ENCODE measurements around the gene NAT16.
A peak's percentile ranks its signal among the peaks of the same experiment; 100 is the strongest.
"Not testable (repeated sequence)": the region's sequence is repeated elsewhere in the genome, so short reads cannot be mapped to it uniquely, and the experiment has no call there.

NAT16 gene

DNA sequence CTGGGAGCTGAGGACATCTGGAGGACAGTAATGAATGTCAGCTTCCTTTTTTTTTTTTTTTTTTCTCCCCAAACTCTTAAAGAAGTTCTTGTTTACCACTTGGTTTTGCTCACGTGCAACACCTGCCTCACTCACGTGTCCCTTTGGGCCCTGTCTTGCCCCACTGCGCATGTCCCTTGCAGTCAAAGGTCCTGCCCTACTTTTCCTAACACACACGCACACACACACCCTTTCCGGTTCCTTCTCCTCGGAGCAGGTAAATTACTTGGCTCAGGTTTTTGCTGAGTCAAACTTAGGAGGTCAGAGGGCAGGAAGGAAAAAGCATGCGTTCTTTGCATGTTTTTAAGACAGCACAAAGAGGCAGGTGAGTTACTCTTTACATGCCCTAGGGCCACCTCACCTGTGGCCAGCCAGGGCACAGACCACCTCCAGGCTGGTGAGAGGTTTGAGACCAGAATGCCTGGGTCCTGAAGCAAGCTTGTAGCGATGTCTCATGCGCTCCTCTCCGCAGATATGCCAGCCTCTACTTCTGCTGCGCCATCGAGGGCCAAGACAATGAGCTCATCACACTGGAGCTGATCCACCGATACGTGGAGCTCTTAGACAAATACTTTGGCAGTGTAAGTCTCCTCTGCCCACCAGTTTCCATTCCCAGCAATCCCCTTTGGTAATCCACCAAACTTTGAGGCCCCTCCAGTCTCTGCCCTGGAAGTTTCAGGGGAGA is 23.1 kb downstream of the NAT16 start:
- DNase-seq, result no peak

GRCh38 chr7:101156277-101156676 is 23.8 kb downstream of the NAT16 start:
- no peak for DNase-seq

DNA sequence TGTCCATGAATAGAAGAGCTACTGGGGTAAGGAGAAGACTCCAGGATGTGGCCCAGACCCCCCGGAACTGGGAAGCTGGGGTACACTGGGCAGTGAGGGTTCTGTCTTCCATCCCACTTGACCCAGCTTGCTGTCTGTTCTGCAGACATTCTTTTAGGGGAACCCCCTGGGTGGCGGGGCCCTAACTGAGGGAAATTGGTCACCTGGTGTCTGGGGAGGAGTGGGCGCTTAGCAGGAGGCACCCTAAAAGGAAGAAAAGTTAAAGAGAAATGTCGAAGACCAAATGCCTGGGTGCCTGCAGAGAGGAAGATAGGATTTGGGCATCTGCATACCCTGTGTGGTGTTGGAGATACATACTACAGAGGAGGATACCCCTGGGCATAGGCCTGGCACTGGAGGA is 24.8 kb downstream of the NAT16 start:
- DNase-seq, result no peak

- no peak for DNase-seq
These were observed 25.4 kb downstream of the NAT16 start for GRCh38 chr7:101154693-101155102.

DNA sequence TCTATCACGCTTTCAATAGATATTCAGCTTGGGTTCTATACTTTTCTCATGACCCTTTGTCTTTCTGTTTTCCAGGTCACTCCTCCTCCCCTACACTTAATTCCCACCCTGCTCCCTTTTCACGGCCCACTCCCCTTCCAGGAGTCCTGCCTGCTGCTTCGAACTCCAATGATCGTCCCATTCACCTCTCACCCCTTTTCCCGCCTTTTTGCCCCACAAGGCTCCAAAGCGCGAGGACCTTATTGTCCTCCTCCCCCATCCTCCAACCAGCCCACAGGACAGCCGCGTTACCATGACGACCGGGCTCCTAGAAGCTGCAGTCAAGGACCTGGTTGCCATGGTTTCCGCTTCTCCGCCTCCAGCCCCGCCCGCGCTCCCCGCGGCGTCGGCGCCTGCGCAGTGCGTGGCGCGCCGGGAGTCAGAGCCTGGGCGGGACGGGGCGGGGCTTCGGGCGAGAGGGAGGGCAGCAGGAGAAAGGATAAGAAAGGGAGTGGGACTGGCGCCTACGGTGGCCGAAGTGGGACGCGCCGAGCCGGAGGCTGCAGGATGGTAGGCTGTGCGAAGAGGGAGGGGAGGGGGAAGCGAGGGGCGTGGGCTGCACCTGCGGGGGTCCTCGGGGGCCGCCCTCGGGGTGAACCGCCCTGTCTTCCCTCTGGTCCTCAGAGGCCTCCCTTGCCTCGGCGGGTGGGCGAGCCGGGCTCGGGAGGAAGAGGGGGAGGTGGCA is 26.0 kb downstream of the NAT16 start, which contains the start of gene AP1S1:
AP1S1 (plus strand) TSS at position 508 of the 724 bp plus-strand sequence; CDS start at position 547, 39 bp downstream.
- DNase-seq, result peak; percentile 86

DNA sequence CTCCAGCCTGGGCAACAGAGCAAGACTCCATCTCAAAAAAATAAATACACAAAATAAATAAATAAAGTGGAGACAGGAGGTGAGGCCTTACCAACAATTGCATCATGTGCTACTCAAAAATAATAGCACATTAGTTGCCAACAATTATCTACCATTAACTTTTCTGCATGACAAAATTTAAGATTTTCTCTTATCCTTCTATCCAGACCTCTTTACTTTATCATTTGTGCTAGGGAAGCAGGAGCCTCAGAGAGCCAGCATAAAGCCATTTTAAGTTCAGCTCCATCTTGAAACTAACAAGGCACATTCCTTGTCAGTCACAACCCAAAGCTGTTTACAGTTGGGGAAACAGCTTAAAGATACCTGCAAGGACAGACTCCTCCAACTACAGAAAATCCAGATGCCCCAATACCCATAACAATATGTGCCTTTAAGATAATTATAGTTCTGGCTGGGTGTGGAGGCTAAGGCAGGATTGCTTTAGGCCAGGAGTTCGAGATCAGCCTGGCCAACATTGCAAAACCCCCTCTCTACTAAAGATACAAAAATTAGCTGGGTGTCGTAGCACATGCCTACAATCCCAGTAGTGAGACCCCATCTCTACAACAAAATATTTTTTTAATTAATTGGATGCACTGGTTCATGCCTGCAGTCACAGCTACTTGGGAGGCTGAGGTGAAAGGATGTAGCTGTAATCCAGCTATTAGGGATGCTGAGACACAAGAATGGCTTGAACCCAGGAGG is 28.0 kb downstream of the NAT16 start:
- no peak for DNase-seq

- no peak for DNase-seq
These were observed 39.2 kb downstream of the NAT16 start for GRCh38 chr7:101140746-101141382.

GRCh38 chr7:101140339-101140699 is 39.8 kb downstream of the NAT16 start:
- DNase-seq, result no peak

DNA sequence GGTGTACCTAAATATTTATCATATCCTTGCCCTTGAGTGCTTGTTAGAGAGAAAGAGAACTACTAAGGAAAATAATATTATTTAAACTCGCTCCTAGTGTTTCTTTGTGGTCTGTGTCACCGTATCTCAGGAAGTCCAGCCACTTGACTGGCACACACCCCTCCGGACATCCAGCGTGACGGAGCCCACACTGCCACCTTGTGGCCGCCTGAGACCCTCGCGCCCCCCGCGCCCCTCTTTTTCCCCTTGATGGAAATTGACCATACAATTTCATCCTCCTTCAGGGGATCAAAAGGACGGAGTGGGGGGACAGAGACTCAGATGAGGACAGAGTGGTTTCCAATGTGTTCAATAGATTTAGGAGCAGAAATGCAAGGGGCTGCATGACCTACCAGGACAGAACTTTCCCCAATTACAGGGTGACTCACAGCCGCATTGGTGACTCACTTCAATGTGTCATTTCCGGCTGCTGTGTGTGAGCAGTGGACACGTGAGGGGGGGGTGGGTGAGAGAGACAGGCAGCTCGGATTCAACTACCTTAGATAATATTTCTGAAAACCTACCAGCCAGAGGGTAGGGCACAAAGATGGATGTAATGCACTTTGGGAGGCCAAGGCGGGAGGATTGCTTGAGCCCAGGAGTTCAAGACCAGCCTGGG is 41.8 kb downstream of the NAT16 start:
- no peak for DNase-seq

DNA sequence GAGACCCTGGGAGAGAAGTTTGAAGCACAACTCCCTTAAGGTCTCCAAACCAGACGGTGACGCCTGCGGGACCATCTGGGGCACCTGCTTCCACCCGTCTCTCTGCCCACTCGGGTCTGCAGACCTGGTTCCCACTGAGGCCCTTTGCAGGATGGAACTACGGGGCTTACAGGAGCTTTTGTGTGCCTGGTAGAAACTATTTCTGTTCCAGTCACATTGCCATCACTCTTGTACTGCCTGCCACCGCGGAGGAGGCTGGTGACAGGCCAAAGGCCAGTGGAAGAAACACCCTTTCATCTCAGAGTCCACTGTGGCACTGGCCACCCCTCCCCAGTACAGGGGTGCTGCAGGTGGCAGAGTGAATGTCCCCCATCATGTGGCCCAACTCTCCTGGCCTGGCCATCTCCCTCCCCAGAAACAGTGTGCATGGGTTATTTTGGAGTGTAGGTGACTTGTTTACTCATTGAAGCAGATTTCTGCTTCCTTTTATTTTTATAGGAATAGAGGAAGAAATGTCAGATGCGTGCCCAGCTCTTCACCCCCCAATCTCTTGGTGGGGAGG is 42.4 kb downstream of the NAT16 start:
- no peak for DNase-seq

DNA sequence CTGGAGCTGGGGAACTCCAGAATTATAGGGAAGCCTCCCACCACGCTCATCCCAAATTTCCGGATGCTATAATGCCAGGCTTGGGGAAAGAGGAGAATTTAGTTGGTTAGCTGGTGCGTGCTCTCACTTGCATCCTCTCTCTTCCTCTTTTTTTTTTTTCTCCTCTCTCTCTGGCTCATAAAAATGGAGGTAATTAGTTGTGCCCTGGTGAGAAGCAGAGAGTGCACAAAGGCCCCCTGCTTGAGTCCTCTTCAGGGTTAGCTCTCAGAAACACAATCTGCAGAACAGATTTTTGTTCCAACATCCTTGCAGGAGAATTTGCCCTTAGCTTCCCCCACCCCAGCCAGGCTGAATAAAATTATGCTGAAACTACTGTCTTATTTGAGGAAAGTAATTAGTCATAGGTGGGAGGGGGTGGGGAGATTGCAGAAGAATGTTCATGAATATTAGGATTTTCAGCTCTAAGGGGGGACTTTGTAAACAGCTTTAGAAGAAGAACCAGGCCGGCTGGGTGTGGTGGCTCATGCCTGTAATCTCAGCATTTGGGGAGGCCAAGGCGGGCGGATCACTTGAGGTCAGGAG is 45.6 kb downstream of the NAT16 start:
- no peak for DNase-seq

GRCh38 chr7:101133621-101134398 is 46.3 kb downstream of the NAT16 start:
- no peak for DNase-seq

GRCh38 chr7:101132626-101133600 is 47.2 kb downstream of the NAT16 start:
- not testable (repeated sequence) for DNase-seq

- no peak for DNase-seq
These were observed 50.4 kb downstream of the NAT16 start for GRCh38 chr7:101129603-101130117.

- no peak for DNase-seq
These were observed 51.9 kb downstream of the NAT16 start for GRCh38 chr7:101128040-101128834.

GRCh38 chr7:101127460-101128039 is 52.5 kb downstream of the NAT16 start:
- DNase-seq, result no peak

- peak; percentile 78 for DNase-seq
These were observed 53.2 kb downstream of the NAT16 start, which contains the start of gene SERPINE1 for GRCh38 chr7:101126651-101127459. Gene SERPINE1, plus strand, starts transcription at chr7:101127104. Its CDS starts 1,290 bp downstream, at chr7:101128394.

Data from 8988T (cell line).